HCT116 (cell line): Measurements from ENCODE around the gene TMEM44. TPM values are rescaled to one million over a fixed set of nuclear protein-coding genes. Genes with fewer than 3 reads are reported as not detected.

ENCODE experiments used
- ATAC-seq: fragments of 200-7000 bp; cut with Tn5 transposase; 2 replicates; pipeline ENCODE4 v1.9.1; 2020; ENCODE audit warnings: mild to moderate bottlenecking, moderate library complexity
- BruUV-seq: library from RNA; stranded (reverse); fragments of 400-500 nt; replicated peaks from 2 replicates; lab custom pipeline; 2021; lab: Mats Ljungman, UMichigan
- CTCF ChIA-PET: fragments of 300-600 bp; sonication (Branson Sonifier 250); formaldehyde crosslinking; loops from one replicate; lab custom pipeline; 2021; ENCODE audit warnings: antibody characterized with exemption; lab: Charles Lee
- POLR2A ChIA-PET: fragments of 300-600, 350-600 bp; sonication (Branson Sonifier 250); formaldehyde crosslinking; loops from one replicate; lab custom pipeline; 2021; ENCODE audit warnings: antibody characterized with exemption; lab: Charles Lee
- RAD21 ChIA-PET, 2 experiments: fragments of 300-600 bp; sonication (Branson Sonifier 250); formaldehyde crosslinking; loops; one replicate each; lab custom pipeline; 2023; ENCODE audit warnings: low total read pairs in 2 of 2; ENCODE audit not compliant: uncharacterized antibody in 2 of 2, unreplicated experiment in 2 of 2, low non-redundant PET in 1 of 2; lab: Charles Lee
- DNase-seq: peaks from one replicate; pipeline ENCODE4 v3.0.0-alpha.2; 2010; ENCODE audit warnings: low read depth, low spot score
- H2AFZ ChIP-seq: fragments of 200-600 bp; shearing (Covaris generic), sonication (generic); 2 replicates; pipeline ENCODE4 v1.6.1; 2017; ENCODE audit warnings: low read depth, mixed run types, mixed read lengths, antibody characterized with exemption, low read length; ENCODE audit not compliant: poor library complexity, severe bottlenecking
- H3K27ac ChIP-seq: 2 replicates; pipeline ENCODE4 v1.5.1; 2012; ENCODE audit warnings: low read depth, low read length
- H3K27me3 ChIP-seq: fragments of 200-600 bp; sonication (generic); 2 replicates; pipeline ENCODE4 v1.6.1; 2016; ENCODE audit warnings: mixed run types, low read length, mixed read lengths; ENCODE audit not compliant: insufficient read depth
- H3K36me3 ChIP-seq, 2 experiments: fragments of 200-500 bp in 1 of 2; fragments of 200-600 bp in 1 of 2; sonication (Bioruptor generic) in 1 of 2; sonication (generic) in 1 of 2; 2 replicates each; pipeline versions ENCODE4 v1.5.1 to v1.6.1; 2014 to 2016; ENCODE audit warnings: low read length in 2 of 2, inconsistent platforms in 1 of 2, mixed read lengths in 1 of 2, mixed run types in 1 of 2; ENCODE audit not compliant: insufficient read depth in 2 of 2, control insufficient read depth in 1 of 2
- H3K4me1 ChIP-seq, 2 experiments: fragments of 200-600 bp in 1 of 2; sonication (generic) in 1 of 2; 2 replicates each; pipeline versions ENCODE4 v1.5.1 to v1.6.1; 2012 to 2017; ENCODE audit warnings: low read length in 2 of 2, inconsistent platforms in 1 of 2, mild to moderate bottlenecking in 1 of 2, mixed read lengths in 1 of 2, mixed run types in 1 of 2, moderate library complexity in 1 of 2; ENCODE audit not compliant: insufficient read depth in 2 of 2, control insufficient read depth in 1 of 2
- H3K4me2 ChIP-seq: fragments of 200-600 bp; sonication (generic); 2 replicates; pipeline ENCODE4 v1.6.1; 2017; ENCODE audit warnings: mixed run types, low read length, mixed read lengths
- H3K4me3 ChIP-seq, 2 experiments: fragments of 200-600 bp in 1 of 2; sonication (generic) in 1 of 2; replicated peaks in 1 of 2; 2 replicates each; pipeline ENCODE4 v1.5.1; 2011 to 2016; ENCODE audit warnings: low read length in 2 of 2, control low read depth in 1 of 2, low read depth in 1 of 2, mild to moderate bottlenecking in 1 of 2, mixed read lengths in 1 of 2, mixed run types in 1 of 2
- H3K79me2 ChIP-seq: fragments of 200-600 bp; sonication (generic); 2 replicates; pipeline ENCODE4 v1.6.1; 2017; ENCODE audit warnings: mild to moderate bottlenecking, mixed run types, low read length, moderate library complexity, mixed read lengths; ENCODE audit not compliant: insufficient read depth
- H3K9ac ChIP-seq: fragments of 200-600 bp; sonication (generic); 2 replicates; pipeline ENCODE4 v1.6.1; 2016; ENCODE audit warnings: low read length, mixed read lengths
- H3K9me2 ChIP-seq: fragments of 200-600 bp; sonication (generic), shearing (Covaris generic); 2 replicates; pipeline ENCODE4 v1.6.1; 2017; ENCODE audit warnings: mixed run types, mild to moderate bottlenecking, moderate library complexity; ENCODE audit not compliant: insufficient read depth
- H3K9me3 ChIP-seq, 2 experiments: fragments of 200-500 bp in 1 of 2; fragments of 200-600 bp in 1 of 2; sonication (Bioruptor generic) in 1 of 2; sonication (generic) in 1 of 2; 2 replicates each; pipeline ENCODE4 v1.6.1; 2014 to 2017; ENCODE audit warnings: low read length in 2 of 2, mixed read lengths in 2 of 2, inconsistent platforms in 1 of 2, low read depth in 1 of 2, mild to moderate bottlenecking in 1 of 2, mixed run types in 1 of 2, moderate library complexity in 1 of 2; ENCODE audit not compliant: control insufficient read depth in 1 of 2, insufficient read depth in 1 of 2
- H4K20me1 ChIP-seq: fragments of 200-600 bp; sonication (generic), shearing (Covaris generic); 2 replicates; pipeline ENCODE4 v1.6.1; 2017; ENCODE audit warnings: mixed run types, mild to moderate bottlenecking, moderate library complexity; ENCODE audit not compliant: insufficient read depth
- CBX3 ChIP-seq: IDR thresholded peaks from 2 replicates; pipeline ENCODE4 v1.6.1; 2012; ENCODE audit warnings: low read depth
- CTCF ChIP-seq, 3 experiments: fragments of 200-600 bp in 1 of 3; sonication (generic) in 1 of 3; IDR thresholded peaks in 2 of 3; conservative IDR thresholded peaks in 1 of 3; 2 replicates each; pipeline ENCODE4 v1.5.1; 2012 to 2017; ENCODE audit warnings: low read depth in 2 of 3, low read length in 2 of 3, antibody characterized with exemption in 1 of 3, borderline replicate concordance in 1 of 3, control low read depth in 1 of 3, mild to moderate bottlenecking in 1 of 3, mixed read lengths in 1 of 3, mixed run types in 1 of 3, moderate library complexity in 1 of 3; ENCODE audit not compliant: insufficient read depth in 1 of 3
- EGR1 ChIP-seq: IDR thresholded peaks from 2 replicates; pipeline ENCODE4 v1.6.1; 2012; ENCODE audit warnings: low read depth
- ELF1 ChIP-seq: IDR thresholded peaks from 2 replicates; pipeline ENCODE4 v1.6.1; 2012; ENCODE audit warnings: low read depth, borderline replicate concordance
- EZH2 ChIP-seq: fragments of 200-600 bp; sonication (generic); IDR thresholded peaks from 2 replicates; pipeline ENCODE4 v1.6.1; 2017; ENCODE audit warnings: antibody characterized with exemption, mixed run types
- EZH2phosphoT487 ChIP-seq: fragments of 200-600 bp; IDR thresholded peaks from 2 replicates; pipeline ENCODE4 v1.6.1; 2018; ENCODE audit warnings: antibody characterized with exemption, borderline replicate concordance
- FOSL1 ChIP-seq: IDR thresholded peaks from 2 replicates; pipeline ENCODE4 v1.6.1; 2012; ENCODE audit warnings: low read depth
- JUND ChIP-seq: IDR thresholded peaks from 2 replicates; pipeline ENCODE4 v1.6.1; 2012
- MAX ChIP-seq: IDR thresholded peaks from 2 replicates; pipeline ENCODE4 v1.6.1; 2012
- POLR2A ChIP-seq: IDR thresholded peaks from 2 replicates; pipeline ENCODE4 v1.7.0; 2011; ENCODE audit warnings: borderline replicate concordance; ENCODE audit not compliant: insufficient read depth, insufficient read length; ENCODE audit errors: extremely low read depth
- POLR2AphosphoS5 ChIP-seq: IDR thresholded peaks from 2 replicates; pipeline ENCODE4 v1.6.1; 2011; ENCODE audit warnings: mild to moderate bottlenecking, low read depth, low read length, moderate library complexity
- RAD21 ChIP-seq: IDR thresholded peaks from 2 replicates; pipeline ENCODE4 v1.6.1; 2012; ENCODE audit warnings: low read depth, mild to moderate bottlenecking
- REST ChIP-seq: IDR thresholded peaks from 2 replicates; pipeline ENCODE4 v1.6.1; 2012; ENCODE audit warnings: low read depth
- SIN3A ChIP-seq: IDR thresholded peaks from 2 replicates; pipeline ENCODE4 v1.6.1; 2012; ENCODE audit warnings: low read depth
- SP1 ChIP-seq: IDR thresholded peaks from 2 replicates; pipeline ENCODE4 v1.6.1; 2012; ENCODE audit warnings: low read depth
- SRF ChIP-seq: IDR thresholded peaks from 2 replicates; pipeline ENCODE4 v1.6.1; 2012; ENCODE audit warnings: low read depth
- TCF7L2 ChIP-seq: IDR thresholded peaks from 2 replicates; pipeline ENCODE4 v1.7.0; 2011; ENCODE audit warnings: borderline replicate concordance, inconsistent platforms; ENCODE audit not compliant: insufficient read depth, insufficient read length; ENCODE audit errors: extremely low read depth
- YY1 ChIP-seq: IDR thresholded peaks from 2 replicates; pipeline ENCODE4 v1.6.1; 2011; ENCODE audit warnings: low read length, low read depth, moderate library complexity, mild to moderate bottlenecking; ENCODE audit not compliant: insufficient replicate concordance; ENCODE audit errors: extremely low read depth
- ZFX ChIP-seq: fragments of 450-650 bp; IDR thresholded peaks from 2 replicates; pipeline ENCODE4 v1.6.1; 2017
- ZNF274 ChIP-seq: fragments of 200-500 bp; sonication (Bioruptor generic); IDR thresholded peaks from 2 replicates; pipeline ENCODE4 v1.6.1; 2014; ENCODE audit warnings: mild to moderate bottlenecking, low read depth, low read length, inconsistent platforms
- intact Hi-C: fragments of 100-400 bp; cut with micrococcal nuclease; formaldehyde crosslinking; loops from 2 replicates; pipeline ENCODE4 v1.10.0; 2022
- total RNA-seq: library from RNA; stranded (reverse); gene quantifications from one replicate; pipeline ENCODE4 v1.2.1, GENCODE V29; 2021; ENCODE audit not compliant: unreplicated experiment

Gene TMEM44
- total RNA-seq, 1 experiment from 2014 or later = 30.3 TPM

GRCh38 chr3:194671900-194672808 is 38.9 kb upstream of the TMEM44 start, which contains the start of gene LSG1:
LSG1 (minus strand) TSS chr3:194672191; CDS start chr3:194672162, 29 bp downstream.
- H3K4me1 ChIP-seq = peaks cover 7 to 19% of the 10 kb centered on the region in 2 experiments; a peak in 3 of 4 replicates
- peaks cover 9 to 14% of the 10 kb centered on the region in 2 experiments; a peak in 3 of 4 replicates for H3K36me3 ChIP-seq
- intact Hi-C loops = loop anchor here (1.0 to 5.0 kb wide), 3 partner anchors 340 to 588 kb away; no protein-coding TSS in a partner anchor
- H3K27ac ChIP-seq = peak within 1 kb of the TSS; percentile 43
- peaks cover 47% of the 10 kb centered on the region for H3K79me2 ChIP-seq
- no peaks in the 10 kb centered on the region for H3K9me3 ChIP-seq
- no peaks in the 10 kb centered on the region for H3K9me2 ChIP-seq
- DNase-seq (peak; percentile 95), ATAC-seq (peak; percentile 93)
- RAD21 ChIA-PET = interaction anchor here (0.6 to 2.2 kb wide), 4 partner anchors 11 to 599 kb away, joined by 4 to 13 read pairs (median 8); partner anchors contain the start of gene XXYLT1 (in 1 of the 2)
- peak within 1 kb of the TSS; percentile 89 to 95 for H3K4me3 ChIP-seq
- H3K4me2 ChIP-seq = peak within 1 kb of the TSS; percentile 76
- BruUV-seq = no TSS peak
- peak within 1 kb of the TSS; percentile 74 for H3K9ac ChIP-seq
- H2AFZ ChIP-seq = peak within 1 kb of the TSS; percentile 76
- no peaks in the 10 kb centered on the region; the same call in 1 of the 2 replicates for H3K27me3 ChIP-seq
- peaks cover 12% of the 10 kb centered on the region; the same call in 1 of the 2 replicates for H4K20me1 ChIP-seq
- POLR2A ChIA-PET = interaction anchor here (1.0 to 1.9 kb wide), 5 partner anchors 10 to 447 kb away, joined by 3 to 17 read pairs (median 4); partner anchors contain the start of gene FAM43A
- CTCF ChIA-PET = interaction anchor here (1.1 to 4.9 kb wide), 17 partner anchors 10 to 863 kb away, joined by 3 to 62 read pairs (median 8); partner anchors contain the start of gene XXYLT1
- TF ChIP-seq MAX (peak; percentile 89), SRF (peak; percentile 81), REST (no peak), TCF7L2 (peak; percentile 45), POLR2A (peak; percentile 26), ZFX (no peak; the same call in 1 of the 2 replicates), JUND (peak; percentile 83), YY1 (peak; percentile 95), SP1 (peak; percentile 94), POLR2AphosphoS5 (peak; percentile 83), FOSL1 (0 out of 2 replicates have a peak, but pooled peaks have one; percentile 34), EZH2 (no peak), RAD21 (no peak), SIN3A (peak; percentile 93), ZNF274 (no peak), ELF1 (peak; percentile 73), CBX3 (peak; percentile 98), EGR1 (peak; percentile 93), CTCF (IDR thresholded peaks at IDR 0.05 in 2 of 3, conservative IDR thresholded peaks at IDR 0.05 in 1 of 3; ENCODE audit: borderline replicate concordance in 1 of 3, insufficient read depth in 1 of 3, low read depth in 2 of 3, low read length in 2 of 3) (no peak), EZH2phosphoT487 (no peak)
